GM21619 (cell line): ENCODE data around the gene PPP2R5E.

ENCODE experiments used
- ATAC-seq: cut with Tn5 transposase; IDR thresholded peaks from one replicate; pipeline ENCODE4 v1.9.1; 2021; ENCODE audit not compliant: unreplicated experiment

The PPP2R5E gene

DNA sequence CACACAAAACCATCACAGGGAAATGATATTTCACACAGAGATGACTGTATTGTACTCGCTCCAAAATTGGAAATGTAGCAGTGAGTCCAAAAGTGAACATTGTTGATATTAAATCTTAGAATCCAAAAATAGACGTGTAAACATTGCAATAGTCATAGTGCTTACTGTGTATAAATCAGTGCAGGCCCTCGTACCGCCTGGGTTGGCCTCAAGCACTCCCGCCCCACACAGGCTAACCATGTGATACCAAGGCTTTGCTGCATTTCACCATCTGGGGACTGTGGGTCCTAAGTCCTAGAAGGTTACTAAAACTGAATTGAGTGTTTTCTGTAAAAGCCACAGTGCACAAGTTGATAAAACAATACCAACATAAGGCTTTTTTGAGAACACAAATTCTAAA, 107.3 kb downstream of the PPP2R5E start:
- no peak for ATAC-seq

DNA sequence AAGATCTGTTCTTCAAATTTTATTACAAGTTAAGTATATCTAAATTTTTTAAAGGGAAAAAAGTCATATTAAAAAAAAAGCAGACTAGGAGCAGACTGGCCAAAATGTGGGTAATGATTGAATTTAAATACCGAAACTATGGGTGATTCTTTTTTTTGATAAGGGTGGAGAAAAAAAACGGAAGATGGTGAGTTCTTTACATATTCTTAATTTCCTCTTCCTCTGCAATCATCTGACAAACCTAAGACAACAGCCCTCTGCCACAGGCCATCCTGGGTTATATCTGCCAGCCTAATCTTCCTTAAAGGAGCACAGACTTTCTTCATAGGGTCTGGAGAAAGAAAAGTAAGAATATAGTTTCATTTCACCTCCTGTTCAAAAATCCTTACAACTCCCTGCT, 108.0 kb downstream of the PPP2R5E start:
- no peak for ATAC-seq

DNA sequence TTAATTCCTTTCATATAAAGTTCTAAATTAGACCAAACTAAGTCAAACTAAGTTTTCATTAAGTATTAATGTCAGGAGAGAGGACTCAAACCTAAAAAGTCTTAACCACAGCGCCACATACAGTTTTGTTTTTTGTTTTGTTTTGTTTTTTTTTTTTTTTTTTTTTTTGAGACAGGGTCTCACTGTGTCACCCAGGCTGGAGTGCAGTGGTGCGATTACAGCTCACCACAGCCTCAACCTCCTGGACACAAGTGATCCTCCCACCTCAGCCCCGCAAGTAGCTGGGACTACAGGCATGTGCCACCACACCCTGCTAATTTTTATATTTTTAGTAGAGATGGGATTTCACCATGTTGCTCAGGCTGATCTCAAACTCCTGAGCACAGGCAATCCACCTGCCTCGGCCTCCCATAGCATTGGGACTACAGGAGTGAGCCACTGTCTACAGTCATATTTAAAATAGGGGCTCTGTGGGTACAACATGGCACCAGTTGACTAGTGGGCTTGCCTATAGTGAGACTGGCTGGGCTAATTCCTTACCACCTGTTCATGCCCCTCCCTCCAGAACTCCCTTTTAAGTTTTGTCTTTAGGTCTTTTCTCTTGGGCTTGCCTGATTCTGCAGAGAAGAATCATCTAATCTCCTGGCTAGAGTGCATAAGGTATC, 110.2 kb downstream of the PPP2R5E start:
- no peak for ATAC-seq

DNA sequence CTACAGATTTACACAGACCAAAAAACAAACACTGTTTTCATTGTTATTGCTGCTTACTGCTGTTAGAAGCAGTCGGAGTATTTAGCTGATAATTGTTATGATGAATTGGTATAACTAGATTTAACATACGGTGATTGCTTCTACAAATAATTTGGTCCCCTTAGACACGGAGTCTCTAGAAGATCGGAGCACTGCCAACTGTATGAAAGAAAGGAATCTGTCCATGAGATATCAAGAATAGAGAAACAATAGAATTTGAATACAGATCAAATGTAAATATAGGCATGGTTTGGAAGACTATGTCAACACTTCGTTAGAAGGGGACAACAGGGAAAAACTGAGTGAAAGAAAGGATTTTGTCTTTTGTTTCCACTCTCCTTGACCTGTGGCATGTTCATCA, 110.9 kb downstream of the PPP2R5E start:
- no peak for ATAC-seq

DNA sequence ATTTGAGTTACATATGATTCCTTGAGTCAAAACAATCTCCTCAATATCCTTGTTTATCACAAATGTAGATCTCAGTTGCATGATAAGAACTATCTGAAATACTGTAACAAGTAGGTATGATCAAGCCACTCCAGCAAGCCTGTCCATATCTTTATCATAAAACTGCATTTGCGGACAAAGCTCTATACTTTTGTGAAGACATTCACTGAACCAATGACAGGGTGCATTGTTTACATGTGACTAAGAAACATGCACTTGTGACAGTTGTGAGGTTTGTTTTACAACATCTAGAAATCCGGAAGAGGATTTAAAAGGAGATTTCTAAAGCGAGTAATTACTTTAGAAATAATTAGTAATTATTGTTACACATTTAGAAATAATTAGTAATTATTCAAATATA, 111.7 kb downstream of the PPP2R5E start:
- no peak for ATAC-seq

DNA sequence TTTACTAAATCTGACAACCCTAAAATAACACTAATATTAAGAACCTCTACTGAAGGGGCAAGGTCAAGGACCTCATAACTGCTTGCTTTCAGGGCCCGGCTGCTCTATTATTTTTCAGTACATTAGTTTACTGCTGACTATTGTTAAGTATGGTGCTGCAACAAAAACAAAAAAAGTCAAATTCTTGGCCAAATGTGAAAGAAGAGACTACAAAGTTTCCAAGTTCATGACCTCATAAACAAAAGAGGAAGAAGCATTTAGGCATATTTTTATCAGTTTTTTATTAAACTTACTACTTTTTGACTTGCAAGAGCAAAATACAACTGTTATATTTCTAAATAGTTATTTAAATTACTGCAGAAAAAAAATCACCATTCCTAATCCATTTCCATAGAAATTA, 114.7 kb downstream of the PPP2R5E start:
- ATAC-seq, result no peak

DNA sequence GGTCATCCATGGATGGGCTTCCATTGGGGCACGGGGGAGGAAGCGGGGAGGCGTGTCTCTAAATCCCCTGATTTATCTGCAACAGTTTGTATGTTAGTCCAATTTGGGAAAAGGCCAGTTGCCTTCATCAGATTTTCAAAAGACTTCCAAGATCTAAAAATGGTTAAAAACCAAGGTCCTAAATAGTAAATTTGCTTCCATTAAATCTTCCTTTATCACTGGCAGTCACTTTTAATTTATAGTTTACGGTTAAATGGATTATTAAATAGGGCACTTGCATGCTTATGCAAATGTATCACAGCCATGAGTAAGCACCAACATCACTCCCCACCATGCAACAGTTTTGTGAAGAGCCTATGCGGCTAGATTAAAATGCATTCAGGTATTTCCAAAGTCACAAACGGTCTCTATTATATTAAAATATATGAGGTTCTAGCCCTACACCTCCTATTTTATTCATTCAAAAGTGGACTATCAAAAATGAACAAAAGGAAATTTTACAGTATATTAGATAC, 116.3 kb downstream of the PPP2R5E start:
- ATAC-seq, result no peak

DNA sequence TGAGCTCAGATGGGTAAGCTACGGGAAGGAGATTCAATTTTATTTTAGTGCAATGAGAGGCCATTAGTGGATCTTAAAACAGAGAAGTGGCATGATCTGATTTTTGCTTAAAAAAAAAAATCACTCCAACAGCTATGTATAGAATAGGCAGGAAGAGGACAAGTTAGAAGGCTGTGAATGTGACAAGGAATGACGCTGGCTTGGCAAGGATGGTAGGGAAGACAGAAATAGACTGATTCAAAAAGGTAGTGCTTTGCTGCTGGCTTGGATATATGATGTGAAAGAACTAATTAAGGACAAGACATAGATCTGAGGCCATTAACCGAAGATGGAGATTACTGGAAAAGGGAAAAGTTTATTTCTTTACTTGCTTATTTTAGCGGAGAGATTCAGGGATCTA, 119.3 kb downstream of the PPP2R5E start:
- no peak for ATAC-seq

DNA sequence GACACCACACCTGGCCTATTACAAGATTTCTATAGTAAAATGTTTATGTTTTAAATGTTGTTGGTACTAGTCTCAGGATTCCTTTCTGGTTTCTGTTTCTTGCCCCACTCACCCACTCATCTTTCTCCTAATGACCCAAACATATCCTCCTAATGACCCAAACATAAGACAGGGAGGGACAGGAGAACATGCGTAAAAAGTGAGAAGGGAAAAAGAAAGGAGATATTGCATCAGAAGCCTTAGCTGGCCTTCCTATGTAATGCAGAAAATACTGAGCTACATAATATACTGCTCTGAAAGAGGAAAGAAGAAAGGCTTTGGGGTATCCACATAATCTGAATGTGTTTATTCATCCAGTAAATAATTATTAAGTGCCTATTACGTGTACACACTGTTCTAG, 119.8 kb downstream of the PPP2R5E start:
- no peak for ATAC-seq

DNA sequence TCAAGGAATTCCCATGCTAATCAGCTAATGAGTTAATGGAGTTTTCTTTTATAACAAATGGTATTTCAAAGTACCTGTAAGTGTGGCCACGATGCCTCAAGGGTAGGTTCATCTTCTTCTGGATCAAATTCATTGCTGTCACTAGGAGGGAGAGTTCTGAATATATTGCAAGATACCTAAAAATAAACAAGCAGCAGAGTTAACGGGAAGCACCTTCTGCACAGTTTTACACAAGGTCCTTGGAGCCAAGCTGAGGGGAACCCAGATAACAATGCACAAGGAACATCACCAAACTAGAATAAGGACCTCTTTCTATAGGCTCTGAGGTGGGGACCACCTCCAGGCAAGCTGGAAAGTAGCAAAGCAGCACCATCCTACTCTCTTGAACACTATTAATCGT, 121.3 kb downstream of the PPP2R5E start:
- ATAC-seq, result no peak

DNA sequence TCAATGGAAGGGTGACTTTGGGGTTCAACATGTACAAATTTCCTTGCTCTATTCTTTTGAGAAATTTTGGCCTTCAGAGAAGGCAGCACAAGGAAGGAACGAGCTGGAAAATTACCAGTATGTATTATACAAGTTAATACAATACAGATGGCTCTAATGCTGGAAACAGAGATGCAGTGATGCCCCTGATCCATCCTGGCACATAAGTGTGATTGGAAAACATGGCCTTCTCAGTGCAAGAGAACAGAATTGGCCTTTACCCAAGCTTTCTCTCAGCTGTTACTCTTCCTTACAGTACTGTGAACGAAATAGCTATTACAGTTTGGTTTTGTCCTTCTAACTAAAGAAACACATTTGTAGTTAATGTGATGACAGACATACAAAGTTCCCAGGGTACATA, 122.0 kb downstream of the PPP2R5E start:
- ATAC-seq, result no peak

DNA sequence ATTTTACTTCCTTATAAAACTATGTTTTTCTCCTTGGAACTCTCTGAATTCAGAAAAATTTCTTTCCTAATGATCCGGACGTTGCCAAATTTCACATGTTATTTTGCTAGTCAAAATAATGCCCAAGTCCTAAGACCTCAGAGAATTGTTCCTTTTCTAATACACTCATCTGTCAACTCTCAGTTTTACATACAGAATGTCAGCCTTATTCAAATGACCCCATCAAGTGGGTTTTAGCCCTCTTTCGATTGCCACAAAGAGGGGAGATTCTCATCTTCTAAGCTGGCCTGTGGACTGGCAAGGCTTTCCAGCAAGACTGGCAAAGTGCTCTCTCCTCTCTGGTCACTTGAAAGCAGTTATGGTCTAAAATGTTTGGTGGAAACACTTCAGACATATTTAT, 125.2 kb downstream of the PPP2R5E start:
- ATAC-seq, result no peak

DNA sequence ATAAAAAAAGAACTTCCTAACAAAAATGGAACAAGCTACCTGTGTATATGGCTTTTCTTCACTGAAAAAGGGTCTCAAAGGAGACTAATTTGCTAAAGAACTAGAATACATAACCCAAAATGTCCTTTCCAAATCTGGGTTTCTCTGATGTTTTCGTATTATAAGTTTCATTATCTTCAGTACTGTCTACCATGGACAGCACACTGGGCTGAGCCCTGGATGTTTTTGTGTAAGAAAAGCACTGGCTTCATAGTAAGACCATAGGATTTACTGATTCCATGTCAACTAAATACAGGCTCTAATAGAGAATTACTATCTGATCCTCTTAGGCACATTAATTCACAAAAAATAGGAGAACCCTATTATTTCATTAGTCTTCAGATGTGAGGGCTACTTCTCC, 130.2 kb downstream of the PPP2R5E start:
- ATAC-seq, result no peak

DNA sequence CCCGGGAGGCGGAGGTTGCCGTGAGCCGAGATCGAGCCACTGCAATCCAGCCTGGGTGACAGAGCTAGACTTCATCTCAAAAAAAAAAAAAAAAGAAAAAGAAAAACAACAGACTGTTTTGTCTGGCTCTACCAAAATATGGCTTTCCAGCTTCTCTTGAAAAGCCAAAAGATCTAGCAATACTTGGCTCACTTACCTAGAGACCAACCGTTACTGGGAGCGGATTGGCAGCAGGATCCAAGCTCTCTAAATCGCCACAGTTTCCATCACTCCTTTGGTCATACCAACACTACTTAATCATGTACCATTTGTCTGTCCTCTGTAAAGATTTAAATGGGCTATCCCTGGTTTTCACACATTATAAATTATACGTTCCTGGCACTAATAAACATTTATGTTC, 136.8 kb downstream of the PPP2R5E start:
- no peak for ATAC-seq

DNA sequence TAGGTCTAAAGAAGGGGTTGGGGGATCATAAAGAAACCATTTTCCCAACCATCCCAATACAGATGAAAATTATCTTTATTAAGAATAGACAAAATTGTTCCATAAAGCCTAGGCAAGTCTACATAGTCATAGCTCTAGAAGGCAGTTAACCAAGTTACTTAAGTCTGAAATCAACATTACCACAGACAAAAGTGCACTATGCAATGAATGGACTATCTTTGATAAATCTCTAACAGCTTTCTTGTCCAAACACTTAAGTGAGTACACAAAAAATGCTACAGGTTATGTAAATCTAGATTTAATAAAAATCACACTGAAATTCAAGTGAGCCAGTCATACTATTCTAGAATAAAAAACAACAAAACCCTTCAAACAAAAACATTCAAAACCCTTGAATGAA, 137.5 kb downstream of the PPP2R5E start:
- ATAC-seq, result no peak

DNA sequence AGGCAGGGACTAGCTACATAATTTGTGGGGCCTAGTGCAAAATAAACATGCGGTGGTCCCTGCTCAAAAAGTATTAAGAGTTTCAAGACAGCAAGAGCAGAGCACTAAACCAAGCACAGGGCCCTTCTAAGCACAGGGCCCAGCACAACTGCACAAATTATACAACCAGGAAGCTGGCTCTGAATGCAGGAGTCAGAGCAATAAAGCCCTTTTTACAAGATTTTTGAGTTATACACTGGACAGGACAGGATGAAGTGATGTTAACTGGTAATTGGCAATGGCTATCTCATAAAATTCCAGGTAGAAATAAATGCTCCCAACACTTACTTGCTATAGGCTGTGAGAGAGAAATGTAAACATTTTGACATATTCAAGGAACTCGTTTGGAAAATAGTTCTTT, 138.3 kb downstream of the PPP2R5E start:
- no peak for ATAC-seq

DNA sequence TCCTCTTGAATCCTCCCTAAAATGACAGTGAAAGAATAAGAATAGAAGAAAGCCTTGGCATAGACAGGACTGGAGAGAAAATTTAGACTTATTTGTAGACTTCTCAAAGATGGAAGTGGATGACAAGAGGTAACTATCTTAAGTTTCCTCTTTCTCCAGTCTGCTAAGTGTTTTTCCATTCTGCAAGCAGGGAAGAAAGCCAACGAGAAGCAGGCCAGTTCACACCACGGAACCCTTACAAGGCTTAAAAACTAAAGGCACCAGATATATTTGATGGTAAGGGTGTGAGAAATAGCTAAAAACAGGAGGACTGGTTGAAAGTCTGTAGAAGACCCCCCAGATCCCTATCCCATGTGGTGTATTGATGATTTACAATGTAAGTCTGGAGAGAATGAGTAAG, 141.5 kb downstream of the PPP2R5E start:
- ATAC-seq, result no peak

DNA sequence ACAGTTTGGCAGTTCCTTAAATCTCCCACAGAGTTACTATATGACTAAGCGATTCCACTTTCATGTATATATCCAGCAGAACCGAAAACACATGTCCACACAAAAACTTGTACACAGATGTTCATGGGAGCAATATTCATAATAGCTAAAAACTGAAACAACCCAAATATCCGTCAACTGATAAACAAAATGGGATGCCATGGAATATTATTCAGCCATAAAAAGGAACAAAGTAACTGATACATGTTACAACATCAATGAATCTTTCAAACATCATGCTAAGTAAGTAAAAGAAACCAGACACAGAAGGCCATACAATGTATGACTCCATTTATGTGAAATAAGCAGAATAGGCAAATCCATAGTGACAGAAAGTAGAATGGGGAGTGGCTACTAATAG, 144.2 kb downstream of the PPP2R5E start:
- no peak for ATAC-seq

DNA sequence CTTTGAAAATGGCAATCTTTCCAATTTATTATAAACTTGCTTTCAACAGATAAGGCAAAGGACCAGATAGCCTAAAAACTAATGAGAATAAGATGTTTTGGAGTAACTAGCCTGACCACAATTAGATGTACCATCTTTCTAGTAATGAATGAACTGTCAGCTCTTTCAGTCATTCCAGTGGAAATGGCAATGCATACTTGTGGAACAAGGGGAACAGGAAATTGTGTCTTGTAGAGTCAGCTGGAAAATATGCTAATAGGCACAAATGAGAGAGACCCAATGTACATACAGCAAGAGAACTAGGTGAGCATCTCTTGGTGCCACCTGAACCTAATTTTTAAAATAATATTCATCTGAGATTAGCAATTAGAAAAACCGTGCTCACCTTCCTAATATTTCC, 148.3 kb downstream of the PPP2R5E start:
- no peak for ATAC-seq

DNA sequence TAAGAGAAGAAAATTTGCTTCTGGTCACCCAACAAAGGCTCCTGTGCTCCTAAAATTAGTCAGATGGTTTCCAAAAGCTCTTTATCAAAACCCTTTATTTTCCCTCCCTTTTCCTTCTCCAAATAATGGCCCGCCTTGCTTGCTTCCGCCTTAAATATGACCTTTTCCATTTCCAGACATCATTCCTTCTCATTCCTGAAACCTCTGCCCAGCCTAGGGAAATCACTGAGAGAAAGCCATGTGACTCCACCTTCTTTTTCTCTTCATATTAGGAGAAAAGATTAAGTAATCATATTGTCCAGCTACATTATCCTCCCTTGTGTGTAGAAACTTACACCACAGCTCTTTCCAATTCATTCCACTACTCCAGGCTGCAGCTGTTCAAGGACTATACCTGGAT, 148.7 kb downstream of the PPP2R5E start:
- ATAC-seq, result no peak

DNA sequence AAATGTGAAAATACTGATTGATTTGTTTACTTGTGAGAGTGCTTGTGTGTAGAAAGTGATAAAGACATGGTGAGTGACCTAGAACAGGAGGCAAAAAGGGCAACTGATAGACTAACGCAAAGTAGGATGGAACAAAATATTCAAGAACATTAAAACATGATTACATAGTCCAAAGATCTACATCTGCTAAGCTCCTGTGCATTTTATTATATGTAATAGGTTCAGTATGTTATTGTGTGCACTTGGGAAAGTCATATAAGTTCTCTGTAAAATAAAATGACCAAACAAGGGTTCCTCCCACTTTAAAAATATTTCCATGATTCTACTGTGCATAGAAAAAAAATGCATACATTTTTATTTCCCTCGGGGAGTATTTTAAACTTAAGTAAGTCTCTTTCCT, 150.2 kb downstream of the PPP2R5E start:
- no peak for ATAC-seq

DNA sequence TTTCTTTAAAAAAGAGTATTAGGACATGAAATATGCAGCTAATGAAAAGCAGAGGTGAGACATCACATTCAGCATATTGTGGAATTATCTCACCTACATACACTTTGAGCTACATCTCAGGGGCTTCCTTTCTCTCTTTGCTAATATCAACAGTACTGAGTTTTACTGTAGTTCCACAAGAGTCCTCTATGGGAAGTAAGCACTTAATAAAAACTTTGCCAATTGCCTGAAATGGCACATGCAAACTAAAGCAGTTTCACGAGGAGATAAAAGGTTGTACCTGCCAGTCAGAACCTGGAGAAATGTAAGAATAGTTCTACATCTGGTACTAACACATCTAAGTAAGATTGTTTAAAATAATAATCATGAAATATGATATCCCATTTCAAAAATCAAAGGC, 150.9 kb downstream of the PPP2R5E start:
- ATAC-seq, result no peak

DNA sequence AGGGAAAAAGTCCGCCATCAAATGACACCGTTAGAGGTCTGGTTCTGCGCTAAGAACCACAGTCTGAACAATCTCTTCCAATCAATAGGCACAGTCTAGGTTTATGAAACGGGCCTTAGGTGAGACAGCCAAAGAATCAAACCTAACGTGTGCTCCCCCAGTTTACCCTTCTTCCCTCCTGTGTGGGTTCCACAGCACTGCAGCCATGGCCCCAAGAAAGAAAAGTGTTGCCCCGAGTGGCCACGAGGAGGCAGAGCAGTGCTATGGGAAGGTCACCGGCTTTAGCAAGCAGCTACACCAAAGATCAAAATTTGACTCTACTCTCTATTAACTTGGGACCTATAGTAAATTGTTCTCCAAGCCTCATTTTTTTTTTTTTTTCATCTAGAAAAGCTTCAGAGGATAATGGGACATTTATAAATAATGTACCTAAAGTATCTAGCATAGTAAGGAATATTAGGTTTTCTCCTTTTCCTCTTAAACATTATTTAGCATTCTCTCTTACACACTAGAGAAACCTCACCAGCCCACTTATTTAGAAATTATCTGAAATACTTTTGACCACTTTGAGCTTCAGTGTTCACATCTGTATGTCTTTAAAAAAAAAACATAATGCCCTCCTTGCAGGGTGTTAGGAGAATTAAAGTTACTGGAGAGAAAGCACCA, 154.3 kb downstream of the PPP2R5E start:
- peak; percentile 77 for ATAC-seq
